WTC11 (cell line): Measurements from ENCODE around the gene GPC5. TPM values are rescaled to one million over a fixed set of nuclear protein-coding genes. Genes with fewer than 3 reads are reported as not detected.

Source experiments
- ATAC-seq: fragments of 200-7000 bp; cut with Tn5 transposase; 2 replicates; pipeline ENCODE4 v1.10.0; 2021; ENCODE audit warnings: mild to moderate bottlenecking, moderate library complexity
- CTCF ChIA-PET: fragments of 300-600 bp; sonication (Branson Sonifier 250); formaldehyde crosslinking; loops from one replicate; lab custom pipeline; 2021; ENCODE audit warnings: antibody characterized with exemption; lab: Charles Lee
- POLR2A ChIA-PET: fragments of 350-600 bp; sonication (Branson Sonifier 250); formaldehyde crosslinking; loops from one replicate; lab custom pipeline; 2021; ENCODE audit warnings: antibody characterized with exemption; lab: Charles Lee
- DNase-seq: peaks from one replicate; pipeline ENCODE4 v3.0.0; 2021; ENCODE audit warnings: low spot score
- H3K27ac Mint-ChIP-seq: 2 replicates; pipeline ENCODE4 v1.8.0; 2021; ENCODE audit warnings: mixed read lengths
- H3K27me3 Mint-ChIP-seq: 2 replicates; pipeline ENCODE4 v1.8.0; 2021; ENCODE audit warnings: low read depth, mild to moderate bottlenecking, moderate library complexity, mixed read lengths
- H3K36me3 Mint-ChIP-seq: 2 replicates; pipeline ENCODE4 v1.8.0; 2021; ENCODE audit warnings: mixed read lengths
- H3K4me1 Mint-ChIP-seq: 2 replicates; pipeline ENCODE4 v1.8.0; 2022; ENCODE audit warnings: mixed read lengths
- H3K4me3 Mint-ChIP-seq: 2 replicates; pipeline ENCODE4 v1.8.0; 2021; ENCODE audit warnings: mild to moderate bottlenecking, moderate library complexity, mixed read lengths
- H3K9me3 Mint-ChIP-seq: 2 replicates; pipeline ENCODE4 v1.8.0; 2021; ENCODE audit warnings: mixed read lengths
- AFF4 ChIP-seq: sonication (generic); formaldehyde crosslinking; IDR thresholded peaks from 2 replicates; pipeline ENCODE4 v1.8.1; 2023; ENCODE audit warnings: mild to moderate bottlenecking, missing genetic modification reagents, borderline replicate concordance
- ATF1 ChIP-seq: sonication (generic); formaldehyde crosslinking; IDR thresholded peaks from 2 replicates; pipeline ENCODE4 v1.8.1; 2023; ENCODE audit warnings: mild to moderate bottlenecking, moderate library complexity, missing genetic modification reagents
- ATF3 ChIP-seq: sonication (generic); formaldehyde crosslinking; conservative IDR thresholded peaks from 2 replicates; pipeline ENCODE4 v1.8.1; 2022; ENCODE audit warnings: mild to moderate bottlenecking, missing genetic modification reagents
- EMX1 ChIP-seq: fragments of 250-450 bp; sonication (Bioruptor Pico); IDR thresholded peaks from 2 replicates; pipeline ENCODE4 v1.8.0; 2021; ENCODE audit warnings: mild to moderate bottlenecking
- FOXK1 ChIP-seq: sonication (generic); formaldehyde crosslinking; IDR thresholded peaks from 2 replicates; pipeline ENCODE4 v1.8.0; 2022; ENCODE audit warnings: mild to moderate bottlenecking, moderate library complexity, missing genetic modification reagents
- MYBL2 ChIP-seq: sonication (generic); formaldehyde crosslinking; IDR thresholded peaks from 2 replicates; pipeline ENCODE4 v1.8.1; 2023; ENCODE audit warnings: mild to moderate bottlenecking, moderate library complexity, missing genetic modification reagents
- NR3C1 ChIP-seq: sonication (generic); formaldehyde crosslinking; conservative IDR thresholded peaks from 2 replicates; pipeline ENCODE4 v1.8.1; 2023; ENCODE audit warnings: low read depth, mild to moderate bottlenecking, missing genetic modification reagents
- PRRX2 ChIP-seq: fragments of 250-450 bp; sonication (Bioruptor Pico); IDR thresholded peaks from 2 replicates; pipeline ENCODE4 v1.8.0; 2021; ENCODE audit warnings: mild to moderate bottlenecking
- RELA ChIP-seq: sonication (generic); formaldehyde crosslinking; IDR thresholded peaks from 2 replicates; pipeline ENCODE4 v1.8.1; 2022; ENCODE audit warnings: missing genetic modification reagents, mild to moderate bottlenecking, borderline replicate concordance
- RORB ChIP-seq: fragments of 250-450 bp; sonication (Bioruptor Pico); IDR thresholded peaks from 2 replicates; pipeline ENCODE4 v1.9.0; 2021; ENCODE audit warnings: mild to moderate bottlenecking
- SP1 ChIP-seq: sonication (generic); formaldehyde crosslinking; conservative IDR thresholded peaks from 2 replicates; pipeline ENCODE4 v1.8.1; 2022; ENCODE audit warnings: missing genetic modification reagents
- TEAD1 ChIP-seq: sonication (generic); formaldehyde crosslinking; IDR thresholded peaks from 2 replicates; pipeline ENCODE4 v1.8.0; 2022; ENCODE audit warnings: mild to moderate bottlenecking, missing genetic modification reagents
- ZNF138 ChIP-seq: sonication (generic); formaldehyde crosslinking; conservative IDR thresholded peaks from 2 replicates; pipeline ENCODE4 v1.8.1; 2022; ENCODE audit warnings: mild to moderate bottlenecking, moderate library complexity, missing genetic modification reagents
- ZNF263 ChIP-seq: sonication (generic); formaldehyde crosslinking; IDR thresholded peaks from 2 replicates; pipeline ENCODE4 v1.8.1; 2022; ENCODE audit warnings: low read depth, mild to moderate bottlenecking, moderate library complexity, missing genetic modification reagents
- ZNF512 ChIP-seq: sonication (generic); formaldehyde crosslinking; IDR thresholded peaks from 2 replicates; pipeline ENCODE4 v1.8.1; 2022; ENCODE audit warnings: missing genetic modification reagents, borderline replicate concordance
- total RNA-seq: library from RNA; stranded (reverse); gene quantifications from 3 replicates; pipeline ENCODE4 v1.2.3, GENCODE V29; 2021
- TF ChIP-seq, protein P1 (sequence below): fragments of 250-450 bp; sonication (Bioruptor Pico); IDR thresholded peaks from 2 replicates; pipeline ENCODE4 v2.1.2; 2022; ENCODE audit warnings: mild to moderate bottlenecking, moderate library complexity
- TF ChIP-seq, protein P2 (sequence below): fragments of 250-450 bp; sonication (Bioruptor Pico); IDR thresholded peaks from 2 replicates; pipeline ENCODE4 v1.9.0; 2021; ENCODE audit warnings: moderate library complexity, mild to moderate bottlenecking, inconsistent platforms, borderline replicate concordance
- TF ChIP-seq, protein P3 (sequence below): fragments of 250-450 bp; sonication (Bioruptor Pico); IDR thresholded peaks from 2 replicates; pipeline ENCODE4 v1.9.0; 2021; ENCODE audit warnings: mild to moderate bottlenecking
- TF ChIP-seq, protein P4 (sequence below): sonication (generic); formaldehyde crosslinking; IDR thresholded peaks from 2 replicates; pipeline ENCODE4 v1.8.0; 2022; ENCODE audit warnings: missing genetic modification reagents

Gene GPC5
- total RNA-seq, 1 experiment from 2014 or later = 0.46 TPM

DNA sequence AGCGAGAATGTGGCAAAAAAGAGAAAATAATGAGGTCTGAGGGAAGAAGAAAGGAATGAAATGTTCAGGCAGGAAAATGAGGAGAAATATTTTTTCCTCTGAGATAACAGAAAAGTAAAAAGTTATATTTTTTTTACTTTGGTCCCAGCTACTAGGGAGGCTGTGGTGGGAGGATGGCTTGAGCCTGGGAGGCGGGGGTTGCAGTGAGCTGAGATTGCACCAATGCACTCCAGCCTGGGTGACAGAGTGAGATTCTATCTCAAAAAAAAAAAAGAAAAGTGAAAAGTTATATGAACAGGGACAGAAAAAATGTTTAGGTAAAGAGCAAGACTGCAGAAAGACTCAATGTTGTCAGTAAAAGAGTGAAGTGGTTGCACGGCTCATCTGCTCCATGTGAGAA lies 1224.5 kb downstream of the GPC5 start:
- no peaks in the 10 kb centered on the region for H3K27me3 Mint-ChIP-seq

DNA sequence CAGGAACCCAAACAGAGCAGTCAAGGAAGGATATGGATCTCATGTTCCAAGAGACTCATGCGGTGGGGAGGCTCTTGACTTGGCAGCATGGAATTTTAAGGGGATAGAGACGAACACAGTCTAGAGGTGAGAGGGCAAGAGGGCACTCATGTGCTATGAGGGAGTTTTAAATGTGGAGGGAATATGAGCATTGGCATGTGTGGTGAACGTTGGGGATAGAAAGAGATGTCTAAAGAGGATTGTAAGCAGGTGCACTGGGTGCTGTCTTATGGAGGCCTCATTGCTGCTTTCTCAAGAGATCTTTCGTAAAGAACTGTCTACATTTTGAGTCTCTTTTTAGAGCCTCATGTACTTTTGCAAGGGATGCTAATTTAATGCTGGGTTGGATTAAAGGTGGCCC lies 1227.9 kb downstream of the GPC5 start:
- ATAC-seq (no peak), DNase-seq (no peak)
- Mint-ChIP-seq H3K27me3 (no peaks in the 10 kb centered on the region), H3K9me3 (no peaks in the 10 kb centered on the region), H3K27ac (no peak overlapping the region), H3K4me3 (no peak overlapping the region), H3K36me3 (no peaks in the 10 kb centered on the region), H3K4me1 (no peaks in the 10 kb centered on the region)
- ChIA-PET POLR2A (no interaction called here), CTCF (no interaction called here)
- TF ChIP-seq AFF4 (CRISPR knock-in tag) (no peak), ATF3 (no peak), ZNF512 (CRISPR knock-in tag) (no peak), NR3C1 (CRISPR knock-in tag) (no peak), SP1 (no peak)
- TF ChIP-seq, protein P1, sequence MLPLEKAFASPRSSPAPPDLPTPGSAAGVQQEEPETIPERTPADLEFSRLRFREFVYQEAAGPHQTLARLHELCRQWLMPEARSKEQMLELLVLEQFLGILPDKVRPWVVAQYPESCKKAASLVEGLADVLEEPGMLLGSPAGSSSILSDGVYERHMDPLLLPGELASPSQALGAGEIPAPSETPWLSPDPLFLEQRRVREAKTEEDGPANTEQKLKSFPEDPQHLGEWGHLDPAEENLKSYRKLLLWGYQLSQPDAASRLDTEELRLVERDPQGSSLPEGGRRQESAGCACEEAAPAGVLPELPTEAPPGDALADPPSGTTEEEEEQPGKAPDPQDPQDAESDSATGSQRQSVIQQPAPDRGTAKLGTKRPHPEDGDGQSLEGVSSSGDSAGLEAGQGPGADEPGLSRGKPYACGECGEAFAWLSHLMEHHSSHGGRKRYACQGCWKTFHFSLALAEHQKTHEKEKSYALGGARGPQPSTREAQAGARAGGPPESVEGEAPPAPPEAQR (CRISPR knock-in tag) = no peak

More for the DNA sequence above, 1224.5 kb downstream of the GPC5 start:
- H3K36me3 Mint-ChIP-seq = no peaks in the 10 kb centered on the region
- POLR2A ChIA-PET = no interaction called here
- no peak overlapping the region for H3K4me3 Mint-ChIP-seq
- CTCF ChIA-PET = no interaction called here
- H3K4me1 Mint-ChIP-seq = peaks cover 7% of the 10 kb centered on the region
- ATAC-seq (no peak), DNase-seq (no peak)
- H3K9me3 Mint-ChIP-seq = no peaks in the 10 kb centered on the region
- TF ChIP-seq FOXK1 (CRISPR knock-in tag) = no peak
- no peak for TF ChIP-seq RORB (CRISPR knock-in tag)
- TF ChIP-seq, protein P2, sequence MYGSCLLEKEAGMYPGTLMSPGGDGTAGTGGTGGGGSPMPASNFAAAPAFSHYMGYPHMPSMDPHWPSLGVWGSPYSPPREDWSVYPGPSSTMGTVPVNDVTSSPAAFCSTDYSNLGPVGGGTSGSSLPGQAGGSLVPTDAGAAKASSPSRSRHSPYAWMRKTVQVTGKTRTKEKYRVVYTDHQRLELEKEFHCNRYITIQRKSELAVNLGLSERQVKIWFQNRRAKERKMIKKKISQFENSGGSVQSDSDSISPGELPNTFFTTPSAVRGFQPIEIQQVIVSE (CRISPR knock-in tag) = no peak
- TF ChIP-seq SP1 = no peak
- TF ChIP-seq ZNF263 = no peak
- TF ChIP-seq, protein P3, sequence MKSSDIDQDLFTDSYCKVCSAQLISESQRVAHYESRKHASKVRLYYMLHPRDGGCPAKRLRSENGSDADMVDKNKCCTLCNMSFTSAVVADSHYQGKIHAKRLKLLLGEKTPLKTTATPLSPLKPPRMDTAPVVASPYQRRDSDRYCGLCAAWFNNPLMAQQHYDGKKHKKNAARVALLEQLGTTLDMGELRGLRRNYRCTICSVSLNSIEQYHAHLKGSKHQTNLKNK (CRISPR knock-in tag) = no peak
- no peak for TF ChIP-seq ATF1 (CRISPR knock-in tag)
- no peak overlapping the region for H3K27ac Mint-ChIP-seq

DNA sequence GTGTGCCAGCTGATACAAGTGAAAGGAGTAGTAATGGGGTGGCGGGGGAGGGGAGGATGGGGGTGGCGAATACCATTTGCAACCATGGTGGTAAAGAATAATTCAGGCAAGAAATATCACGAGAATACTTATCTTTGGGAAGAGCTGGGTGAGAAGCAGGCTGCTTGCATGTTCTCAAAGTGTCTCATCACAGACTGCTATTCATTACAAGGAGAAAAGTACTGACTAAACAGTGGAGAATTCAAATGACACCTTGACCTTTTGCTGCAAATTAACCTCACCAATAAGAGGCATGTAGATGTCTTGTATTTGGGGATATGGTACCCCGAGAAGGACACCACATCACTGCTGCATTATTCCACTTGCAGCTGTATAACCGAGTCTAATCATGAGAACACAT lies 1242.5 kb downstream of the GPC5 start:
- peaks cover 8% of the 10 kb centered on the region; the same call in 1 of the 2 replicates for H3K4me1 Mint-ChIP-seq
- no peak overlapping the region for H3K27ac Mint-ChIP-seq
- ATAC-seq = no peak
- TF ChIP-seq ZNF138 (CRISPR knock-in tag) = no peak
- no peak for TF ChIP-seq PRRX2 (CRISPR knock-in tag)
- TF ChIP-seq ATF3 = no peak
- TF ChIP-seq TEAD1 (CRISPR knock-in tag) = no peak
- TF ChIP-seq EMX1 = no peak
- no peak for TF ChIP-seq RELA (CRISPR knock-in tag)
- no peak for TF ChIP-seq MYBL2 (CRISPR knock-in tag)
- TF ChIP-seq, protein P4, sequence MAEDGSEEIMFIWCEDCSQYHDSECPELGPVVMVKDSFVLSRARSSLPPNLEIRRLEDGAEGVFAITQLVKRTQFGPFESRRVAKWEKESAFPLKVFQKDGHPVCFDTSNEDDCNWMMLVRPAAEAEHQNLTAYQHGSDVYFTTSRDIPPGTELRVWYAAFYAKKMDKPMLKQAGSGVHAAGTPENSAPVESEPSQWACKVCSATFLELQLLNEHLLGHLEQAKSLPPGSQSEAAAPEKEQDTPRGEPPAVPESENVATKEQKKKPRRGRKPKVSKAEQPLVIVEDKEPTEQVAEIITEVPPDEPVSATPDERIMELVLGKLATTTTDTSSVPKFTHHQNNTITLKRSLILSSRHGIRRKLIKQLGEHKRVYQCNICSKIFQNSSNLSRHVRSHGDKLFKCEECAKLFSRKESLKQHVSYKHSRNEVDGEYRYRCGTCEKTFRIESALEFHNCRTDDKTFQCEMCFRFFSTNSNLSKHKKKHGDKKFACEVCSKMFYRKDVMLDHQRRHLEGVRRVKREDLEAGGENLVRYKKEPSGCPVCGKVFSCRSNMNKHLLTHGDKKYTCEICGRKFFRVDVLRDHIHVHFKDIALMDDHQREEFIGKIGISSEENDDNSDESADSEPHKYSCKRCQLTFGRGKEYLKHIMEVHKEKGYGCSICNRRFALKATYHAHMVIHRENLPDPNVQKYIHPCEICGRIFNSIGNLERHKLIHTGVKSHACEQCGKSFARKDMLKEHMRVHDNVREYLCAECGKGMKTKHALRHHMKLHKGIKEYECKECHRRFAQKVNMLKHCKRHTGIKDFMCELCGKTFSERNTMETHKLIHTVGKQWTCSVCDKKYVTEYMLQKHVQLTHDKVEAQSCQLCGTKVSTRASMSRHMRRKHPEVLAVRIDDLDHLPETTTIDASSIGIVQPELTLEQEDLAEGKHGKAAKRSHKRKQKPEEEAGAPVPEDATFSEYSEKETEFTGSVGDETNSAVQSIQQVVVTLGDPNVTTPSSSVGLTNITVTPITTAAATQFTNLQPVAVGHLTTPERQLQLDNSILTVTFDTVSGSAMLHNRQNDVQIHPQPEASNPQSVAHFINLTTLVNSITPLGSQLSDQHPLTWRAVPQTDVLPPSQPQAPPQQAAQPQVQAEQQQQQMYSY = no peak

More for the DNA sequence above, 1242.5 kb downstream of the GPC5 start:
- ChIA-PET POLR2A (no interaction called here), CTCF (no interaction called here)
- H3K27me3 Mint-ChIP-seq = no peaks in the 10 kb centered on the region
- peaks cover 3% of the 10 kb centered on the region; the same call in 1 of the 2 replicates for H3K9me3 Mint-ChIP-seq
- no peaks in the 10 kb centered on the region for H3K36me3 Mint-ChIP-seq
- no peak overlapping the region for H3K4me3 Mint-ChIP-seq
- DNase-seq = no peak
